Measurements from ENCODE around the gene RPS6KB2. TPM values are rescaled to one million over a fixed set of nuclear protein-coding genes. Genes with fewer than 3 reads are reported as not detected.

Gene RPS6KB2
- total and polyA plus RNA-seq, 10 of the 15 experiments (the other 5 are each of a cell fraction or from before 2014, with no cell fraction given): 0.39 to 101 (median 58.4) TPM

GRCh38 chr11:67463186-67463585, 34.9 kb downstream of the RPS6KB2 start:
- ATAC-seq: no peak

More at GRCh38 chr11:67463186-67463585, 34.9 kb downstream of the RPS6KB2 start:
- RAD21 ChIA-PET (ENCODE audit: unreplicated experiment): interaction anchor here (0.7 to 1.4 kb wide), 2 partner anchors 25 to 42 kb away, joined by 3 read pairs; partner anchors contain the start of genes PITPNM1 and PTPRCAP
- Histone ChIP-seq H3K27ac (ENCODE audit: control insufficient read depth, insufficient read depth) (no peak overlapping the region), H3K36me3 (ENCODE audit: control insufficient read depth in 2 of 2, insufficient read depth in 2 of 2, low read length in 1 of 2) (no peaks in the 10 kb centered on the region; a peak in 1 of 4 replicates), H4K20me1 (ENCODE audit: control insufficient read depth, insufficient read depth) (no peaks in the 10 kb centered on the region), H2AFZ (ENCODE audit: control insufficient read depth, low read depth, low read length) (no peak overlapping the region), H3K4me1 (ENCODE audit: control insufficient read depth, insufficient read depth, low read length) (peaks cover 43% of the 10 kb centered on the region), H3K4me2 (ENCODE audit: control insufficient read depth, insufficient read depth) (no peak overlapping the region), H3K4me3 (no peak overlapping the region), H3K79me2 (ENCODE audit: control insufficient read depth, insufficient read depth, low read length) (peaks cover 8% of the 10 kb centered on the region), H3K9me3 (replicated peaks; ENCODE audit: control insufficient read depth, insufficient read depth, low read length) (no peaks in the 10 kb centered on the region), H3K9ac (ENCODE audit: control insufficient read depth, insufficient read depth, low read length) (no peak overlapping the region), H3K27me3 (replicated peaks in 1 of 2; ENCODE audit: control insufficient read depth in 2 of 2, insufficient read depth in 2 of 2, low read length in 1 of 2) (no peaks in the 10 kb centered on the region)
- WGBS (ENCODE audit: insufficient coverage, insufficient replicate concordance, low lambda C conversion rate, missing lambda C conversion rate): 96% methylated on average over 10 of the region's 10 CpGs
- BruUV-seq (replicated peaks): no TSS peak
- no peak for TF ChIP-seq TCF3 (IDR thresholded peaks at IDR 0.05; ENCODE audit: borderline replicate concordance, insufficient read depth, low read depth, low read length)
- no peak for TF ChIP-seq HSF1 (IDR thresholded peaks at IDR 0.05; ENCODE audit: low read depth, low read length)
- TF ChIP-seq PKNOX1 (IDR thresholded peaks at IDR 0.05): no peak
- TF ChIP-seq EED (IDR thresholded peaks at IDR 0.05; ENCODE audit: low read depth): no peak
- TF ChIP-seq ZBTB4 (CRISPR knock-in tag; IDR thresholded peaks at IDR 0.05): no peak
- no peak for TF ChIP-seq SP1 (IDR thresholded peaks at IDR 0.05; ENCODE audit: low read depth, low read length)
- TF ChIP-seq TCF12 (IDR thresholded peaks at IDR 0.05; ENCODE audit: low read depth, low read length): no peak
- TF ChIP-seq ZNF687 (IDR thresholded peaks at IDR 0.05): no peak
- TF ChIP-seq RUNX3 (IDR thresholded peaks at IDR 0.05; ENCODE audit: low read length): no peak
- no peak for TF ChIP-seq MYC (IDR thresholded peaks at IDR 0.05; ENCODE audit: insufficient read depth, insufficient read length, insufficient replicate concordance, low read length, severe bottlenecking)
- TF ChIP-seq MTA3 (IDR thresholded peaks at IDR 0.05; ENCODE audit: borderline replicate concordance, low read length): no peak
- SMC1A ChIA-PET (ENCODE audit: uncharacterized antibody, unreplicated experiment): no interaction called here
- POLR2A ChIA-PET: interaction anchor here (0.6 to 6.3 kb wide), 3 partner anchors 20 to 35 kb away, joined by 3 to 50 read pairs (median 4); partner anchors contain the start of genes CORO1B, PTPRCAP and RPS6KB2
- CTCF ChIA-PET: interaction anchor here (0.6 to 1.4 kb wide), 2 partner anchors 14 to 62 kb away, joined by 3 read pairs; no protein-coding TSS in a partner anchor
- DNase-seq (ENCODE audit: low read depth, low spot score) (no peak), FAIRE-seq (no peak)
- intact Hi-C loops (cut with micrococcal nuclease; ENCODE audit: unreplicated experiment) (no loop called here), in situ Hi-C loops (cut with MboI) (no loop called here)
